Fibroblast of villous mesenchyme (primary cell): ENCODE data around the gene CORO2B. TPM values are rescaled to one million over a fixed set of nuclear protein-coding genes. Genes with fewer than 3 reads are reported as not detected.

Experiments used
- DNase-seq: peaks from one replicate; pipeline ENCODE4 v3.0.0-alpha.2; 2010; ENCODE audit warnings: low read depth
- H3K4me3 ChIP-seq: 2 replicates; pipeline ENCODE4 v1.5.1; 2011; ENCODE audit warnings: low read depth, mild to moderate bottlenecking, low read length
- total RNA-seq: library from RNA; depleted of rRNA; stranded (reverse); fragments of >200 nt; gene quantifications from 2 replicates; pipeline ENCODE4 v1.2.3, GENCODE V29; 2012
- TF ChIP-seq, protein P1 (sequence below): IDR thresholded peaks from 2 replicates; pipeline ENCODE4 v1.5.1; 2012; ENCODE audit warnings: low read depth, mild to moderate bottlenecking, low read length; ENCODE audit not compliant: insufficient read depth

Gene CORO2B
- total RNA-seq, 1 donor = 9.5 TPM

DNA sequence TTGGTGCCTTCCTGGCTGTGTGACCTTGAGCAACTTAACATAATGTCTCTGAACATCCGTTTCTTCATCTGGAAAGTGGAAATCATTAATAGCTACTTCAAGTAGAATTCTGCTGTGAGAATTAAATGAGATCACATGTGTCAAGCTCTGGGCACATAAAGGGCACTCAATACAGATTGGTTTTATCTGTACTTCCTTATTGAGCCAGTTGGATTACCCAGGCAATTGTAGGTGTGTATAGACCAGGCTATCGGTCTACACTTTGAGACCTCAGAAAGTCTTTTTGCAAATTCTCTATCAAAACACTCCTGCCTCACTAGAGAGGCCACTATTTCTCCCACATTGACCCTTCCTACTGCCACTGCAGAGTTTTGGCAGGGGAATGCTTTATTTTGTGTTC, 194.2 kb downstream of the CORO2B start:
- no peak overlapping the region for H3K4me3 ChIP-seq
- no peak for DNase-seq
- TF ChIP-seq, protein P1, sequence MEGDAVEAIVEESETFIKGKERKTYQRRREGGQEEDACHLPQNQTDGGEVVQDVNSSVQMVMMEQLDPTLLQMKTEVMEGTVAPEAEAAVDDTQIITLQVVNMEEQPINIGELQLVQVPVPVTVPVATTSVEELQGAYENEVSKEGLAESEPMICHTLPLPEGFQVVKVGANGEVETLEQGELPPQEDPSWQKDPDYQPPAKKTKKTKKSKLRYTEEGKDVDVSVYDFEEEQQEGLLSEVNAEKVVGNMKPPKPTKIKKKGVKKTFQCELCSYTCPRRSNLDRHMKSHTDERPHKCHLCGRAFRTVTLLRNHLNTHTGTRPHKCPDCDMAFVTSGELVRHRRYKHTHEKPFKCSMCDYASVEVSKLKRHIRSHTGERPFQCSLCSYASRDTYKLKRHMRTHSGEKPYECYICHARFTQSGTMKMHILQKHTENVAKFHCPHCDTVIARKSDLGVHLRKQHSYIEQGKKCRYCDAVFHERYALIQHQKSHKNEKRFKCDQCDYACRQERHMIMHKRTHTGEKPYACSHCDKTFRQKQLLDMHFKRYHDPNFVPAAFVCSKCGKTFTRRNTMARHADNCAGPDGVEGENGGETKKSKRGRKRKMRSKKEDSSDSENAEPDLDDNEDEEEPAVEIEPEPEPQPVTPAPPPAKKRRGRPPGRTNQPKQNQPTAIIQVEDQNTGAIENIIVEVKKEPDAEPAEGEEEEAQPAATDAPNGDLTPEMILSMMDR = no peak

DNA sequence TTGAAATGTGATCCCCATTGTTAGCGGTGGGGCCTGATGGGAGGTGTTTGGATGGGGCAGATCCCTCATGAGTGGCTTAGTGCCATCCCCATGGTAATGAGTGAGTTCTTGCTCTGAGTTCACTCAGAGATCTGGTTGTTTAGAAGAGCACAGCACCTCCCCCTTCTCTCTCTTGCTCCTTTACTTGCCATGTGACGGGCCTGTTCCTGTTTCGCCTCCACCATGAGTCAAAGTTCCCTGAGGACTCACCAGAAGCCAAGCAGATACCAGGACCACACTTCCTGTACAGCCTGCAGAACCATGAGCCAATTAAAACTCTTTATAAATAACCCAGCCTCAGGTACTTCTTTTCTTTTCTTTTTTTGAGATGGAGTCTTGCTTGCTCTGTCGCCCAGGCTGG, 195.3 kb downstream of the CORO2B start:
- TF ChIP-seq, protein P1 = no peak
- no peak overlapping the region for H3K4me3 ChIP-seq
- DNase-seq = no peak

DNA sequence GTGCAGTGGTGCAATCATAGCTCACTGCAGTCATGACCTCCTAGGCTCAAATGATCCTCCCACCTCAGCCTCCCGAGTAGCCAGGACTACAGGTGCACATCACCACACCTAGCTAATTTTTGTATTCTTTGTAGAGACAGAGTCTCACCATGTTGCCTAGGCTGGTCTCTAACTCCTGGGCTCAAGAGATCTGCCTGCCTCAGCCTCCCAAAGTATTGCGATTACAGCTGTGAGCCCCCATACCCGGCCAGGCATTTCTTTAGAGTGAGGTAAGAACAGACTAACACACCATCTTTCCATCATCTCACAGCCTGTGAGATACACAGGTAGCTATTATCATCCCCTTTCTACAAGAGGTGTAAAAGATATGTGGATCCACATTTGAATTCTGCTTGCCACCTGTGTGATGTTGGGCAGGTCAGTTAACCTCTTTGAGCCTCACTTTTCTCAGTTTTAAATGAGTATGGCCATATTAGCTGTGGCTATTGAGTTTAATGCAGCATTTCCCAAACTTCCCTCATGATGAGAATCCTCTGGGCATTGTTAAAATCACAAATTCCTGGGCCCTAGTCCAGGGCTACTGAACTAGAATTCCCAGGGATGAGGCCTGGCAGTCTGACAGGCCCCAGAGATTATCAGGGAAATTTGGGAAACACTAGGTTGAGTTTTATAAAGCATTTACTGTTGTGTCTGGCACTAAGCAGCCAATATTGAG, 195.9 kb downstream of the CORO2B start:
- DNase-seq = no peak
- H3K4me3 ChIP-seq = no peak overlapping the region
- TF ChIP-seq, protein P1 = no peak

DNA sequence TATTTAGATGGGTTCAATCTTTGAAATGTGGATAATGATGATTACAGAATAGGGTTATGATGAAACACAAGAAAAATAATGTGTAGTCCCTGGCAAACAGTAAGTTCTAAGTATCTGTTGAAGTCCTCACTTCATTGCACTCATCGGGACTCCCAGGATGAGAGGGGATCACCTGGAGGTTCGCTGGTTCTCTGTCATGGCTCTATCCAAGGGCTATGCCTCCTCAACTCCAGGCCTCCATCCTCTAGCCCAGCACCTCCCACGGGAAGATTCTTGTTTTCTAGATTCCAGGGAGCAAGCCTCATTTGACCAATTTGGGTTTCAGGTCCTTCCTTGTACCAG, 196.4 kb downstream of the CORO2B start:
- TF ChIP-seq, protein P1 = no peak
- H3K4me3 ChIP-seq = no peak overlapping the region
- DNase-seq = no peak

DNA sequence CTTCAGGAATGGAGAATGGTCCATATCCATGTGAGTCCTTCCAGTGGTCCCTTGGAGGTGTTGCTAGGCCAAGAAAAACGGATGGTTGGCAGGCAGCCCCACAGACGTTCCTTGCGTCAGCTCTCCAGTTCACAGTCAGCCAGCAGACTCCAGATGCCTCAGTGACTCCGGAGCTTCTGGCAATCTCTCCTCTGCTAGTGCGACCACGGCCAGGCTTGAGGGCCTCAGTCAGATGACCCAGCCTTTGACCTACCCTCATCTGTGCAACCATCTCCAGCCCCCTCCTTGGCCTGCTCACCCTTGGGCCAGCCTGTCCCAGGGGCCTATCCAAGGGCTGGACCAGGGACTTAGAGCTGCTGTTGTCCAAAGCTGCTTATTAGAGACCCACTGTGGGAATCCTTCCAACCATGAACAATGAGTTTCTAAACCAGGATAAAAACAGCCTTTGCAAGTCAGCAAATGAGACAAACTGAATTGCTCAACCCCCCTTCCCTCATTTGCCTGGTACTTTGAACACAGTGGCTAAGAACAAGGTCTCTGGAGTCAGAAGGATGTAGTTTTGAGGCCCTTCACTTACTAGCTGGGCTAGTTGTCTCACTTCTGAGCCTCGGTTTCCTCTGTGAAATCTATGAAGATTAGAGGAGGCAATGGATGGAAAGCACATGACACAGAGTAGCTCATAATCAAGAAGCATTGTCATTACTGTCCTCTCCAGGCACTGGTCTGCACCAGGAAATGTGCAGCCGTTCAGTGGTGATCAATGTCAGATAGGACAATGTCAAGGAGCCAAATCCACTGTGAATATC, 197.1 kb downstream of the CORO2B start:
- H3K4me3 ChIP-seq = no peak overlapping the region
- TF ChIP-seq, protein P1 = no peak
- peak; percentile 76 for DNase-seq

DNA sequence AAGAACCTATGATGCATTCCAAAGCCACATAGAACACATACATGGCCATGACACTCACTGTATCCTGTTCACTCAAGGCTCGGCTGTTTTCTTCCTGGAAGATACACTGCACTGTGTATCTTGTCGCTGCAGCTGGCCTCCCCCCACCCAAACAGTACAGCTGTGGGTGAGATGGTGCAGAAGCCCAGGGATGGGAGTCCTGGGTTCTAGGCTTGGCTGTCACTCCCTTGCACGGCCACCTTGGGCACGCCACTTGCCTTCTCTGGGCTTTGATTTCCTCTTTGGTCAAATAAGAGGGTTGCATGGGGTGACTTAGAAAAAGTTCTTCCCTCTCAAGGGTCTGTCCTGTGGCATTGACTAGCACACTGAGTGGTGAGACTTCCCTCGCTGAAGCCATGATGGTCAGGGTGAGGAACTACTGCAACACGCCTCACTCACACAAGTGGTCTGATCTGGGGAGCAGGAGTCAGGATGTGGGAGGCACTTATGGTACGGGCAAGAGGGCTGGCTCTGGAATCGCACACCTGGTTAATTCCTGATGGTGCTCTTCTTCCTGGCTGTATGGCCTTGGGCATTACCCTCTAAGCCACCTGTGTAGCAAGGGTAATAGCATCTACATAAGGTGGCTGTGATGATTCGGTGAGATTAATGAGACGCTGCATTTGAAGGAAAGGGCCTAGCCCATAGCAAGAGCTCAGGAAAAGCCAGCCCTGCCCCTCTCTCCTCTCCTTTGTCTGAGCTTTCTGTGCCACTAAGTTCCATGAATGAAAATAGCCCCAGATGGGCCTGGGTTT, 197.9 kb downstream of the CORO2B start:
- H3K4me3 ChIP-seq = no peak overlapping the region
- TF ChIP-seq, protein P1 = no peak
- DNase-seq = no peak

Other genes with a start within 250 kb of the CORO2B start
- gene ITGA11, start 146.8 kb upstream of the CORO2B start, total RNA-seq = 87.7 and 159 TPM in 2 replicates
- gene ANP32A, start 241.9 kb downstream of the CORO2B start, total RNA-seq = 28.7 and 38.0 TPM in 2 replicates